ENCODE data around the gene GATA2. TPM values are rescaled to one million over a fixed set of nuclear protein-coding genes. Genes with fewer than 3 reads are reported as not detected.

Gene GATA2
- total RNA-seq, 4 donors from 2014 or later: 2.4 to 10.3 (median 5.4) TPM

DNA sequence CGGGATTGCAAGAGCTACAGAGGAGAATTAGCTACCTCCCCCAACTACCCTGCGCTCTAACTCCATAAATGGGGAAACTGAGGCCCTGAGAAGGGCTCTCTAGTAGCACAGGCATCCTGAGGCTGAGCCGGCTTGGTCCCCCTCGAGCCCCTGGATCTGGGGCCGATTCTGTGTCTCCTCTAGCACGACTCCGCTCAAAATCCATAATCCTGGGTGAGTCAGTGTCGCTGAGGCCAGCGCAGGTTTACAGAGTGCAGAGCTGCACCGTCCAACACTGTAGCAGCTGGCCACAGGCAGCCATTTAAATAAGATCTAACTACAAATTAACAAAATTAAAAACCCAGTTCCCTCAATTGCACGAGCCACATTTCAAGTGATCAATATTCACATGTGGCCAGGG is 10.8 kb downstream of the GATA2 start:
- Histone ChIP-seq H3K9me3 (no peaks in the 10 kb centered on the region), H3K4me1 (peaks cover 26% of the 10 kb centered on the region), H3K4me3 (no peak overlapping the region), H3K27ac (no peak overlapping the region), H3K27me3 (peaks cover 98% of the 10 kb centered on the region), H3K36me3 (no peaks in the 10 kb centered on the region)
- no peak for TF ChIP-seq EP300 (IDR thresholded peaks at IDR 0.05)
- TF ChIP-seq, protein P1, sequence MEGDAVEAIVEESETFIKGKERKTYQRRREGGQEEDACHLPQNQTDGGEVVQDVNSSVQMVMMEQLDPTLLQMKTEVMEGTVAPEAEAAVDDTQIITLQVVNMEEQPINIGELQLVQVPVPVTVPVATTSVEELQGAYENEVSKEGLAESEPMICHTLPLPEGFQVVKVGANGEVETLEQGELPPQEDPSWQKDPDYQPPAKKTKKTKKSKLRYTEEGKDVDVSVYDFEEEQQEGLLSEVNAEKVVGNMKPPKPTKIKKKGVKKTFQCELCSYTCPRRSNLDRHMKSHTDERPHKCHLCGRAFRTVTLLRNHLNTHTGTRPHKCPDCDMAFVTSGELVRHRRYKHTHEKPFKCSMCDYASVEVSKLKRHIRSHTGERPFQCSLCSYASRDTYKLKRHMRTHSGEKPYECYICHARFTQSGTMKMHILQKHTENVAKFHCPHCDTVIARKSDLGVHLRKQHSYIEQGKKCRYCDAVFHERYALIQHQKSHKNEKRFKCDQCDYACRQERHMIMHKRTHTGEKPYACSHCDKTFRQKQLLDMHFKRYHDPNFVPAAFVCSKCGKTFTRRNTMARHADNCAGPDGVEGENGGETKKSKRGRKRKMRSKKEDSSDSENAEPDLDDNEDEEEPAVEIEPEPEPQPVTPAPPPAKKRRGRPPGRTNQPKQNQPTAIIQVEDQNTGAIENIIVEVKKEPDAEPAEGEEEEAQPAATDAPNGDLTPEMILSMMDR (IDR thresholded peaks at IDR 0.05): no peak
- TF ChIP-seq POLR2A (IDR thresholded peaks at IDR 0.05): no peak
- TF ChIP-seq POLR2AphosphoS5 (IDR thresholded peaks at IDR 0.05): no peak
- no peak for DNase-seq (ENCODE audit: low spot score in 2 of 2)
- 54% methylated on average over 11 of the region's 11 CpGs for WGBS

DNA sequence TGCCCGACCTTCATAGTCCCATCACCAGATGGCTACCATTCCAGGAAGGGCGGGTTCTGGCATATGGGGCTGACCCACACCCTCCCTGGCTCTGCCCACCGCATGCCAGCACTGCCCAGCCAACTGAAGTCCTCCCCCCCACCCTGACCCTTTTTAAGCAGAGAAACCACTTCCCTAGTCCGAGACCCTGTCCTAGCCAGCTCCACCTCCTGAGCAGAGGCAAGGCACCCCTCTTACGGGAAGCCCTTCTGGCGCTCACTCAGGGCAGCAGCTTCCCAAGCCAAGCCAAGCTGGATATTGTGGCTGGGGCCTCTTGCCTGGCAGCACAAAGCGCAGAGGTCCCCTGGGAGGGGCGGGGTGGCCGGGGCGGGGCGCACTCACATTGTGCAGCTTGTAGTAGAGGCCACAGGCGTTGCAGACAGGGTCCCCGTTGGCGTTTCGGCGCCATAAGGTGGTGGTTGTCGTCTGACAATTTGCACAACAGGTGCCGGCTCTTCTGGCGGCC is 11.5 kb downstream of the GATA2 start:
- 36% methylated on average over 7 of the region's 19 CpGs for WGBS
- Histone ChIP-seq H3K4me3 (no peak overlapping the region), H3K4me1 (peaks cover 20% of the 10 kb centered on the region), H3K27ac (no peak overlapping the region), H3K9me3 (no peaks in the 10 kb centered on the region), H3K27me3 (peaks cover 96% of the 10 kb centered on the region), H3K36me3 (no peaks in the 10 kb centered on the region)
- no peak for DNase-seq (ENCODE audit: low spot score in 2 of 2)
- no peak for TF ChIP-seq EP300 (IDR thresholded peaks at IDR 0.05)
- TF ChIP-seq POLR2AphosphoS5 (IDR thresholded peaks at IDR 0.05): no peak
- TF ChIP-seq POLR2A (IDR thresholded peaks at IDR 0.05): no peak
- TF ChIP-seq, protein P1 (IDR thresholded peaks at IDR 0.05): no peak

DNA sequence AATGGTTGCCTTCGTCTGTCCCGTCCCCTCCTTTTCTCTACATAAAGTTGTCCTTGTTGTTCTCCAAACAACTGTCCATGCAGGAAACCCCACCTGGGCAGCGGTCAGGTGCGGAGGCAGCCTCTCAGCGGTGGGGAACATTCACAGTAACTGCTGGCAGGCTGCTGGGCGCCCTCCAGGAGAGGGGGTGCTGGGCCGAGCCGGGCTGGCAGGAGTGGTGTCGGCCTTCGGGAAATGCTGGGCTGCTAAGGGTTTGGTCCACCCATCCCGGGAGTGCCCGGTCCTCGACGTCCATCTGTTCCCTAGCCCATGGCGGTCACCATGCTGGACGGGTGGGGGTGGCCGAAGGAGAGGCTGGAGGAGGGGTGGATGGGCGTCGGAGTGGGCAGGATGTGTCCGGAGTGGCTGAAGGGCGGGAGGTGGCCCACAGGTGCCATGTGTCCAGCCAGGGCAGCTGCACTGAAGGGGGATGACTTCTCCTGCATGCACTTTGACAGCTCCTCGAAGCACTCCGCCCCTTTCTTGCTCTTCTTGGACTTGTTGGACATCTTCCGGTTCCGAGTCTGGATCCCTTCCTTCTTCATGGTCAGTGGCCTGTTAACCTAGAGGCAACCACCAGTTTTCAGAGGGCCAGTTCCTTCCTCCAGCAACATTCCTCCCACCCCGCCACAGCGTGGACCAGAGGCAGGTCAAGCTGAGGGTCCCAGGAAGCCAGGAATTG is 12.1 kb downstream of the GATA2 start:
- H3K4me3 ChIP-seq: no peak overlapping the region
- H3K4me1 ChIP-seq: peaks cover 16% of the 10 kb centered on the region

DNA sequence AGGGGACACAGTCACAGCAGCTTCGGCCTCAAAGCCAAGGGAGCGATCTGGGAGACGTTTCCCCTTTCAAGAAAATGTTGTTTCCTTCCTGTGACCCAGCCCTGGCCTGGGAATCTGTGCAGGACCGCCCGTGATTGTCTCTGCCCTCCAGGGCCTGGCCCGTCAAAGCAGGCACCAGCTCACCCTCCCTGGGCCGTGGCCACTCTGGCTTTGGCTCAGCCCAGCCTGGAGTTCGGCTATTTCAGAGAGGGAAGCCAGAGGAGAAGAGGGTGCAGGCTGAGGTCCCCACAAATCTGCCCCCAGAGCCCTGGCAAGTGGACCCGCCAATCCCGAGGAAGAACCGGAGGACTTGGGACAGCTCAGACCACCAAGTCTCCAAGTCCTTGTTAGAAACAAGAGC is 12.7 kb downstream of the GATA2 start:
- Histone ChIP-seq H3K36me3 (no peaks in the 10 kb centered on the region), H3K27me3 (peaks cover 86% of the 10 kb centered on the region), H3K4me1 (peaks cover 16% of the 10 kb centered on the region), H3K27ac (no peak overlapping the region), H3K9me3 (no peaks in the 10 kb centered on the region), H3K4me3 (no peak overlapping the region)
- no peak for TF ChIP-seq EP300 (IDR thresholded peaks at IDR 0.05)
- TF ChIP-seq, protein P1 (IDR thresholded peaks at IDR 0.05): no peak
- no peak for TF ChIP-seq POLR2AphosphoS5 (IDR thresholded peaks at IDR 0.05)
- no peak for TF ChIP-seq POLR2A (IDR thresholded peaks at IDR 0.05)
- no peak for DNase-seq (ENCODE audit: low spot score in 2 of 2)
- WGBS: 77% methylated on average over 10 of the region's 11 CpGs

More for the DNA sequence above, 12.1 kb downstream of the GATA2 start:
- 75% methylated on average over 27 of the region's 27 CpGs for WGBS
- Histone ChIP-seq H3K27ac (no peak overlapping the region), H3K27me3 (peaks cover 89% of the 10 kb centered on the region), H3K9me3 (no peaks in the 10 kb centered on the region), H3K36me3 (no peaks in the 10 kb centered on the region)
- DNase-seq (ENCODE audit: low spot score in 2 of 2): no peak
- TF ChIP-seq POLR2AphosphoS5 (IDR thresholded peaks at IDR 0.05) (no peak), EP300 (IDR thresholded peaks at IDR 0.05) (no peak), POLR2A (IDR thresholded peaks at IDR 0.05) (no peak)
- TF ChIP-seq, protein P1 (IDR thresholded peaks at IDR 0.05): no peak

DNA sequence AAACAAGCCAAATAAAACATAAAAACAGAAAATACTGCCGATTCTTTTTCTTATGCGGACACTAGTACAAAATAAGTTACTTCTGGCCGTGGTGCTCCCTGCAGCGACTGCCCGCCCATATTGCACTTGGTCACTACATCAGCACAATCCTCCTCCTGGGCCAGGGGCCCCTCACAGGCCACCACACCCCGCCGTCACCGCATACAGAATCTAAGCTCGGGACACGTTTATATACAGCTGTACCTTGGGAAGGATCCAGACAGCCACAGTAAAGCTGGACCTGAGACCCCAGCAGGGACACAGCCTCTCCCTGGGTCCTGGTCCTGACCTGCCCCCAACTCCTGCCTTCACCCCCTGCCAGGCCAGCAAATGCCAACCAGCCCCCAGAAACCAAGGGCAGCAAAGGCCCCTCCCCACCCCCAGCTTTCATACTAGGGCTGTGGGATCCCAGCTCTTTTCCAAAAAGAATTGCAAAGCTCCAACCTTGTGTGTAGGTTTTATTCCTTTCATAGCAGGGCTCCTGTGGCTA is 13.4 kb downstream of the GATA2 start:
- no peak overlapping the region for H3K4me3 ChIP-seq

More for the DNA sequence above, 13.4 kb downstream of the GATA2 start:
- no peak for DNase-seq (ENCODE audit: low spot score in 2 of 2)
- H3K27me3 ChIP-seq: peaks cover 82% of the 10 kb centered on the region
- TF ChIP-seq POLR2AphosphoS5 (IDR thresholded peaks at IDR 0.05) (no peak), POLR2A (IDR thresholded peaks at IDR 0.05) (no peak), EP300 (IDR thresholded peaks at IDR 0.05) (no peak)
- TF ChIP-seq, protein P1 (IDR thresholded peaks at IDR 0.05): no peak
- no peaks in the 10 kb centered on the region for H3K36me3 ChIP-seq
- WGBS: 83% methylated on average over 10 of the region's 10 CpGs
- no peaks in the 10 kb centered on the region for H3K9me3 ChIP-seq
- H3K4me1 ChIP-seq: peaks cover 16% of the 10 kb centered on the region
- no peak overlapping the region for H3K27ac ChIP-seq

All from suprapubic skin (tissue), 4 donors.